NCI-H1930 (cell line): ENCODE measurements around the gene MBD2.
"Not testable (repeated sequence)": the region's sequence is repeated elsewhere in the genome, so short reads cannot be mapped to it uniquely, and the experiment has no call there.

Experiments
- DNase-seq, 2 experiments: peaks; one replicate each; lab custom pipeline; 2025; lab: John Stamatoyannopoulos, UW

The MBD2 gene

GRCh38 chr18:54150226-54150625 is 74.2 kb downstream of the MBD2 start:
- DNase-seq = no peak

GRCh38 chr18:54149078-54149697 is 75.3 kb downstream of the MBD2 start:
- no peak for DNase-seq

GRCh38 chr18:54148678-54149077 is 75.8 kb downstream of the MBD2 start:
- no peak for DNase-seq

GRCh38 chr18:54148151-54148550 is 76.3 kb downstream of the MBD2 start:
- DNase-seq = no peak

GRCh38 chr18:54147439-54147838 is 77.0 kb downstream of the MBD2 start:
- no peak for DNase-seq

GRCh38 chr18:54141041-54141608 is 83.3 kb downstream of the MBD2 start:
- no peak for DNase-seq

GRCh38 chr18:54140641-54141040 is 83.8 kb downstream of the MBD2 start:
- DNase-seq = no peak

GRCh38 chr18:54135216-54135615 is 89.3 kb downstream of the MBD2 start:
- no peak for DNase-seq

- no peak for DNase-seq
Observed at GRCh38 chr18:54134053-54134452, 90.4 kb downstream of the MBD2 start.

- DNase-seq = no peak
Observed at GRCh38 chr18:54130631-54131030, 93.8 kb downstream of the MBD2 start.

- DNase-seq = no peak
Observed at GRCh38 chr18:54130177-54130576, 94.3 kb downstream of the MBD2 start.

- no peak for DNase-seq
Observed at GRCh38 chr18:54129448-54130067, 94.9 kb downstream of the MBD2 start.

- DNase-seq = peak in 1 of 2 experiments; percentile 11
Observed at GRCh38 chr18:54127759-54128378, 96.6 kb downstream of the MBD2 start.

- DNase-seq = no peak
Observed at GRCh38 chr18:54125429-54125828, 99.0 kb downstream of the MBD2 start.

- DNase-seq = not testable (repeated sequence)
Observed at GRCh38 chr18:54123720-54124440, 100.6 kb downstream of the MBD2 start.

- peak; percentile 28 to 56 for DNase-seq
Observed at GRCh38 chr18:54119524-54120019, 104.9 kb downstream of the MBD2 start.

GRCh38 chr18:54117853-54118773 is 106.4 kb downstream of the MBD2 start:
- no peak for DNase-seq

GRCh38 chr18:54116541-54117257 is 107.8 kb downstream of the MBD2 start:
- no peak for DNase-seq

GRCh38 chr18:54112356-54112755 is 112.1 kb downstream of the MBD2 start:
- no peak for DNase-seq

- DNase-seq = no peak
Observed at GRCh38 chr18:54109131-54109683, 115.3 kb downstream of the MBD2 start.
